T-helper 2 cell (primary cell): ENCODE data around the gene KIAA1755.

Experiments
- DNase-seq, 5 experiments: peaks; one replicate each; pipeline versions ENCODE4 v3.0.0 to v3.0.0-alpha.2; 2012 to 2022
- total RNA-seq, 2 donors: gene quantifications; one replicate each; lab custom pipeline; 2026; lab: John Stamatoyannopoulos, UW

The KIAA1755 gene, protein sequence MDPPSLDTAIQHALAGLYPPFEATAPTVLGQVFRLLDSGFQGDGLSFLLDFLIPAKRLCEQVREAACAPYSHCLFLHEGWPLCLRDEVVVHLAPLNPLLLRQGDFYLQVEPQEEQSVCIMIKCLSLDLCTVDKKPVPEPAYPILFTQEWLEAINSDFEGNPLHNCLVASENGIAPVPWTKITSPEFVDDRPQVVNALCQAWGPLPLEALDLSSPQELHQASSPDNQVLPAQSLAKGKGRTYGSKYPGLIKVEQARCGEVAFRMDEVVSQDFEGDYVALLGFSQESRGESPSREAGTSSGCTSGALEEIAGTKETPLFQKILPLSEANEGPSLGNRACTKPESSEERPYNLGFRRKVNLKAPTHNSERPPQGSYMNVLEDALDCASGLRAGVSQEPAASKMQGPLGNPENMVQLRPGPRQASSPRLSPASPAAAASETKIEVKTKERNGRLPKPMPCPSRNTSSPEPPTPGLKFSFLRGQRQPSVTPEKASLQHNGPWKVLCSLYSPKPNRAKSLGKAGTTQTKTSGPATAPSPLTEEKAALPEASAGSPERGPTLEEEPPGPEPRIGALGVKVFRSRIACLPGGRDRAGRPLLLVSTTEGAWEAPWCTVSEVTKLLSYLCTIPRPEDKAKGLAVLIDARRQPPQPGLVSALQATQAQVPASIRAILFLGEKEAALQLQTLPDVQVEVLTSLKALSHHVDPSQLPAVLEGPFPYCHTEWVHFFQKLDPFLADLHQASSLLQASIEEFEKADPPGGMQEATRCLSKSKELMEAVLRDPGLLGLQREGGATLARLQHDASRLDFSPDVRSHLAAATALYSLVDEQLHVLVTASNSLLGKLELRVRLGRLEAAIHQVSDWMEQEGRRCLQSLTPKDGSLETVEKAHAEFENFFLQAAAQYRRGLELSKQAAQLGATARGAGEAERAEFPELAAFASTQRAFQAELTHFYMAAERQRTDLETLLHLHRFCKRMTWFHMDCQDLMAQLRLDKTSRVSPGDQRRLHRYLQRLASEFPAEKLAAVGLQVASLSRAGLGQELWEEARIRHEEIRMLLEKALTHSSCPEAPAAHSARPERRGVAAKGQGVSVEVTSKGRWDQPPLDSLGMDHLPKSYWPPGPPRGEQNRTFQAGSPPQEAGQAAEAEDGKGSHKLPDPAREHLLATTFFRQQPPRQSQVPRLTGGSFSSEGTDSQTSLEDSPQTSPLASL
- total RNA-seq: 0 reads per million in 2 donors

DNA sequence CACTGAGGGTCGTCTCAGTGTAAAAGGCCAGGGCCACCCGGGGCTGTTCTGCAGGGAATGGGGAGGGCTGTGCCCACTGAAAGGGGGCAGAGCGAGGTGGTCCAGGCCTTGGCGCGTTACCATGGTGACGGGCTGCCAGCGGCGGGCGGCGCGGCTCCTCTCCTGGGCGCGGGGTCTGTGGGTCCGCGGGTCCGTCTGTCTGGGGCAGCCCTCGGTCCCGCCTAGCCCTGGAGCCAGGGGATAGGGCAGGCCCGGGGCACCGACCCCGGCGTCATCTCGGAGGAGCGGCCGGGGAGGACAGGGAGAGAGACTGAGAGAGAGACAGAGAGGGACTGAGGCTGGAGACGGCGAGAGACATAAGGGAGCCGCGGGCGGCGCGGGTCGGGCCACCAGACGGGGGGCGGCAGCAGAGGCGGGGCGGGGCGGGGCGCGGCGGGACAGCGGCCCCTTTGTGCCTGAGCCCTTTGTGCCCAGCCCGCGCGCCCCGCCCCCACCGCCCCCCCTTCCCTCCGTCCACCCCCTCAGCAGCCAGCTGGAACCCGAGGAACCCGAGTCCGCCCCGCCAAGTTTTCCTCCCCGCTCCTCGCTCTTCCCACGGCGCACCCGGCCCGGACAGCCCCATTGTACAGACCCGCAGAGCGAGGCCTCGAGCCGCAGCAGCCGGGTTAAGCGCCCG, at the start of gene KIAA1755:
KIAA1755 (minus strand) TSS at position 358 of the 676 bp plus-strand sequence; CDS start at position 123, 235 bp downstream.
- no peak for DNase-seq

DNA sequence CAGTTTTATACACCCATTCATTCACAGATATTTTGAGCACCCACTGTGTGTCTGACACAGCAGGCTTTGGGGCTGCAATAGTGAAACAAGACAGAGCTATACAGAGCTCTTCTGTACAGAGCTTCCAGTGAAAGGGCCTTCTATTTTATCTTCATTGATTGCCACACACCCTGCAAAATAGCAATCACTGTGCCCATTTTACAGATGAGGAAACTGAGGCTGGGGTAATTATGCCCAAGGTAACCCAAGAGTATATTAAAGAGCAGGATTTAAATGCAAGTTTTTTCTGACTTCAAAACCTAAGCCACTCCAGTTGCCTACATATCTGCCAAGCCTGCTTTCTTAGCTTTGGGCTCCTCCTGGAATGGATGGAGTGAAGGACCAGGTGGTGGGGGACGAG, 47.9 kb upstream of the KIAA1755 start:
- no peak for DNase-seq

DNA sequence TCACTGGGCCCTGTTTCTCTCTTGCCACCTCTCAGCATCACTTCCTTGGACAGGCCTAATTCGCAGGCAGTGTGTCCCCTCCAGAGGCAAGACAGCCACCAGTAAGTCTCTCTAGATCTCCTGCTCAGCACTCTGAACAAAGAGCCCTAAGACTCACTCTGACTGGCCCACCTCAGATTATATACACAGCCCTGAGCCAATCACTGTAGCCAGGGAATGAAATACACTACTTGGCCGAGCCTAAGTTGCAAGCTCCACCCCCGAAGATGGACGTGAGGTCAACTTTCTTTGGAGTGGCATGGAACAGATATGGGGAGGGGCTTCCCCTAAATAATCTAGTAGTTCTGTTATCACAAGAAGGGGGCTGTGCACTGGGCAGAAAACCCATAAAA, 47.5 kb upstream of the KIAA1755 start:
- no peak for DNase-seq

DNA sequence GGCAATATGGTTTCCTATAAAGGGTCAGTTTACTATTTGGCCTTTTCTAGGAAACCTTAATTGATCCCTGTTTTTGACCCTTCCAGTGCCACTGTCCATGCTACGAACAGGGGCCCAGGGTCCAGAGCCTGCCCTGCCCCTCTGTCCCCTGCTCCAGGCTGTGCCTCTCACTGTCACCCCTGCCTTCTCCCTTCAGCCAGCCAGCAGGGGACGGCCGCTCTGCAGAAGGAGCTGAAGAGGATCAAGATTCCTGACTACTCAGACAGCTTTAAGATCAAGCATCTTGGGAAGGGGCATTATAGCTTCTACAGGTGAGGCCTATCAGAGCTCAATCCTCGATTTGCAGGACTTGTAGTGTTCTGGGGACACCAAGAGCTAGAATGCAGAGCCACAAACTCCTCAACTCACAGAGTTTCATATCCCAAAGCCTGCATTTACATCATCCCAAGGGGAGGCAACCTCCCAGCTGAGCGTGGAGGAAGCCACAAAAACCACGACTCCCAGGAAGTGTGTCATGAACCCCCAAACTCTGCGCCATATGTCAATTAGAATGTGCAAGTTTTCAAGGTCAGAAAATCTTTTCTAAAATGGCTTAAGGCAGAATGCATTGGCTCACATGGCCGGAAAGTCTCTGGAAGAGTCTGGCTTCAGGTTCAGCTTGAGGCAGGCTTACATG, 47.0 kb upstream of the KIAA1755 start:
- no peak for DNase-seq

DNA sequence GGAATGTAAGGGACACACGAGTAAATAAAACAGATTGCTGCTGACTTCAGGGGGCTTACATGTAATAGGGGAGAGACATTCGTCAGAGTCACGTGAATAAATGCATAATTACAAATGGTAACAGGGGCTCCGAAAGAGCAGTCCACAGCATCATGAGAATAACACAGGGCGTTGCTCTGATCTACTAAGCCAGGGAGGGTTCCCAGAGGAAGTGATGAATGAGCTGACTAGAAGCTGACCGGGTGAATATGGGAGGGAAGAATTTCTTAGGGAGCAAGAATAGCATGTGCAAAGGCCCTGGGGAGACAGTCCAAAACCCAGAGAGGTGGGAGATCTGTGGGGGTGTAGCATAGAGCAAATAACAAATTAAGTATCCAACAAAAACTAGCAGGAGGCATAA, 45.8 kb upstream of the KIAA1755 start:
- no peak for DNase-seq

DNA sequence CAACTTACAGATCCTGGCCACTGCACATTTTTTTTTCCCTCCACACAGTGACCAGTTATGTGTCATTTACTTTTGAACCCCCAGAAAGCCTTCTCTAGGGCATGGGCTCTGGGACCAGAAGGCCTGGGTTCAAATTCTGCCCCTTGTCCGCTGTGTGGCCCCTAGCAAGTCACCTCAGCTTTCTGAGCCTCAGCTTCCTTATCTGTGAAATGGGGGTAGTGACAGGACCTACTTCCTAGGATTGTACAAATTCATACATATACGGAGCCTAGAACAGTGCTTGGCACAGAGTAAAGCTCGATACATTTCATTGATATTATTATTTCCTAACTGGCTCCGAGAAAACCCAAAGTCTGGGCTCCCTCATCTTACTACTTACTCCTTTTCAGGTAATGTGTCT, 45.0 kb upstream of the KIAA1755 start:
- DNase-seq: no peak

DNA sequence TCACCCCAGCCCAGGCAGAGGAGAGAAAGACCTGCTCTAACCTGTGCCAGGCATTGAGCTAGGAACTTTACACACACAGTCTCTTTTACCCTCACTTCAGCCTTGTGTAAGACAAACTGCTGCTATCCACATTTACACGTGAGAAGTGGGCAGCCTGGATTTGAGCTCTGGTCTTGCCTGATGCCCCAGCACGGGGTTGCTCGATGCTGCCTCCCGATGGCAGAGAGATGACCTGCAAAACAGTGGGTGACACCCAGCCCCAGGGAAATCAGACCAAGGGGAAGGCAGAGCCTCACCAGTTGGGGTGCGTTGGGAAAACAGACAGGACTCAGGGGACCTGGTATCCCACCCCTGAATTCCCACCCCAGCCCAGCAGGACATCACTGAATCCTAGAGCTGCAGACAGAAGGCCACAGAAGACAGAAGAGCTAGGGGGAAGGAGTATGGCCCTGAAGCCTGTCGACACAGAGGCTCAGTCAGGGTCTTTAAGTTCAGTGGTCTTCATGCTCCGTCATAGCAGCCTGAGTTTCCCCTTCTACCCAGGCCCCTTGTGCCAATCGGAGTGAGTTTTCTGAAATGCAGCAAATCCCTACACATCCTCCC, 44.4 kb upstream of the KIAA1755 start:
- no peak for DNase-seq

DNA sequence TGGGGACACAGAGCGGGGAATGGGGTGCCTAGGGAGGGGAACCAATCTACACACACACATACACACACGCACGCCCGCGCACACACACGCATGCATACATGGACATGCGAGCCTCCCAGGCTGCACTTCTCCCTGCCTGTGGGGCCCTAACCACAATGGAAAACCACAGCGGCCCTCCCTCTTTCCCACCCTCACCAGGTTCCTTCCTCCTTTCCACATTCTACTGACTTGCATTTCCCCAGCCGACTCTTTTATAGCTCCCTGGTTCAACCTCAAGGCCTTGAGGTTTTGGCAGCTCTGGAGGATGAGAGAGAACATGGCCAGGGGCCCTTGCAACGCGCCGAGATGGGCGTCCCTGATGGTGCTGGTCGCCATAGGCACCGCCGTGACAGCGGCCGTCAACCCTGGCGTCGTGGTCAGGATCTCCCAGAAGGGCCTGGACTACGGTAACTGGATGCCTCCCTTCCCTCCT, 43.4 kb upstream of the KIAA1755 start, which contains the start of gene BPI:
BPI (plus strand) TSS at position 249 of the 472 bp plus-strand sequence; CDS start at position 317, 68 bp downstream.
- DNase-seq: no peak

DNA sequence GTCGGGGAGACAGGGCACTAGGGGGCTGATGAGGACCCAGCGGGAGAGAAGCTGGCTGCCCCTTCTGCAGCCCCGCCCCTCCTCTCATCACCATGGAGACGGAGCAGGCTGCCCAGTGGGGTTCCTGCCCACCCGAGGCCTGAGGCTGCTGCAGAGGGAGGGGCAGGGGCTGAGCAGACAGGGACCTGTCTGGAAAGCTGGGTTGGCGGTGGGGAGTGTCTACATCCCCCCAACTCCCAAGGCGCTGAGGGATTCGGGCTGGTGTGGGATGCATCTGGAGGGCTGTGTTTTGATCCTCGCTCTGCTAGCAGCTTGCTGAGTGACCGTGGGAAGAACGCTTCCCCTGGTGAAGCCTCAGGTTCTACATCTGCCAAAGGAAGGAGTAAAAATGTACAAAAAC, 42.3 kb upstream of the KIAA1755 start:
- DNase-seq: no peak

DNA sequence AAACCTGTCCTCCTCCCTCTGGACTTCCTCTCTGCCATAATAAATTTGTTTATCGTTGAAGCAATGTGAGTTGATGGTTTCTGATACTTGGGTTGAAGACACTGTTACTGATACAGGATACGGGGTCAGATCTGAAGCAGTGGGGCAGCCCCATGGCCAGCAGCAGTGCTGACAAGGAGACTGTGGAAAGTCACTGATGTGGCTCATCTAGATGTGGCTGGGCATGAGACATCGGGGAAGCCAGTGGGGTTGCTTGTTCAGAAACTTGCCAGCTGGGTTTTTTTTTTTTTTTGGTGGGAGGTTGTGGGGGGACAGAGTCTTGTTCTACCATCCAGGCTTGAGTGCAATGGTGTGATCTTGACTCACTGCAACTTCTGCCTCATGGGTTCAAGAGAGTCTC, 40.8 kb upstream of the KIAA1755 start:
- DNase-seq: no peak

DNA sequence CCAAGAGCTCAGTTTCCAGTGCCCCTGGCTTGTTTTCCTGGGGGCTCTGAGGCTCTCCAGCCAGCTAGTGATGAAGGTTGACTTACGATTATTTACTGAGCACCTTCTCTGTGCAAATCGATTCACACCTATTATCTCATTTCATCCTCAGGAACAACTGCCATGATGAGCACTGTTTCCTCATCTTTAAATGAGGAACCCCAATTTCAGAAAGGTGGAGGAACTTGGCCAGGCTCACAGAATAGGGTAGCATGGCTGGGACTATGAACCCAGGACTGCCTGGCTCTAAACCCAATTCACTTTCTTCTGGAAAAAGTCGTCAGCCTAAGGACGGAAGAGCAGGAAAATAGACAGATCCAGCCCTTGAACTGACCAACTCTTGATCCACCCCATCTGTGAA, 39.9 kb upstream of the KIAA1755 start:
- DNase-seq: no peak

DNA sequence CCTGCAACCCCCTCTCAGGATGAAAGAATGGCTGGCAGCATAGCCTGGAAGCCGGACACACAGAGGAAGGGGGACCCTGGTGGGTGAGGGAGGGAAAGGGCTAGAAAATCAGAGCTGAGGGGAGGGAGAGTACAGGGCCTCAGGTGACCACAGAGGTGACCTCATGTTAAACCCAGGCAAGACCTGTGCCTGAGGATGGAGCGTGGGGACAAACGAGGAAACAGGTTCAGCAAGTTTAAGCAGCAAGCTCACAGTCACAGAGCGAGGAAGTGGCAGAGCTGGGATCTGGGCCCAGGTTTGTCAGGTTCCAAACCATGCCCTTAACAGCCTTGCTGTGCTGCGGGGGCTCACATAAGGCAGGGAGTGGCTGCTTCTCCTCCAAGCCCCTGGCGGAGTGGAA, 39.4 kb upstream of the KIAA1755 start:
- no peak for DNase-seq

DNA sequence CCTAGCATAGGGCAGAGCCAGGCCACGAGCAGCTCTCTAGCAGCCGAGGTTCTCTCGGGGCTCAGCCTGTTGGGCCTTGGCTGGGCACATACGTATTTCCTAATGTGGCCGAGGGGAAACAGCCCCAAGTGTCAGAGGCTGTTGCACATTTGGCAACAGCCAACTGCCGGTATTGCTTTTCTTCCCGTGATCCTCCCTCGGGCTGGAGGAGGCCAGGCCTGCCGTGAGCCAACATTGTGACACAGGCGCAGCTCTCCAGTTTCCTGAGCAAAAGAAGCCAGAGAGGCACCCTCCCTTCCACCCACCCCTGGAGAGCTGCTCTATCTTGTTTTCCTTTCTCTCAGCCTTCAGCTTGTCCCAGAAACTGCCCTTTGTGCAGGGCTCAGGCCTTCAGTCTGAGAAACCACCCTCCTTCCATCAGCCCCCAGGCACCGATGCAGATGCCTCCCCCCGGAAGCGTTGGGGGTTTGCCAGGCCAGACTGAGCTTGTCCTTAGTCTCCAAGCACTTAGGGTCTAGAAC, 38.3 kb upstream of the KIAA1755 start:
- DNase-seq: no peak

DNA sequence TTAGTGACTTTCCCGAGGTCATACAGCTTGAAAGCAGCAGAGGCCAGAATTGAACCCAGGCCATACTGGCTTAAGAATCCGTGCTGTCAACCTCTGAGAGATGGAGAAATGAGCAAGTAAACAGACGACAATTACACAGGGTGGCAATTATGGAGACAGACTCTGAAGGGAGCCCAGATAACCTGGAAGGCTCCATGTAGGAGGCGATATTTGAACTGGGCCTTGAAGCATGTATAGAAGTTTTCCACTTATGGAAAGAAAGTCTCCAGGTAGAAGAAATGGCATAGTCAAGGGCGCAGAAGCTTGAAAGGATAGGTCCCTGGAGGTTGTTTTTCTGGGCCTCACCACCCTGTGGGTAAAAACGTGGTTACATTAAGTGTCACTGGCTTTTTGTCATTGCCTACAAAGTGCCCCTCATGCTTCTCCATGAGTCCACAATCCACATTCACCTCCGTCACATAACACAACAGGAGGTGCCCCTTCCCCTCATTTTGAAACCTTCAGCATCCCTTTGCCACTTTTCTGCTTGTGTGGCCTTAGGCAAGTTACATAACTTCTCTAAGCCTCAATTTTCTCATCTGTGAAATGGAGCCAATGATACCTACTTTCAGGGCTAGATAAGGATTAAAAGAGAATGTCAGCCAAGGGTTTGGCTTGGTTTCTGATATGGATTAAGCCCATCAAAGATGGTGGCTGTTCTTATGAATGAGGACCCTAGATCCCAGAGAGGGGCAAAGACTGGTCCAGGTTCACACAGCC, 37.6 kb upstream of the KIAA1755 start:
- no peak for DNase-seq

DNA sequence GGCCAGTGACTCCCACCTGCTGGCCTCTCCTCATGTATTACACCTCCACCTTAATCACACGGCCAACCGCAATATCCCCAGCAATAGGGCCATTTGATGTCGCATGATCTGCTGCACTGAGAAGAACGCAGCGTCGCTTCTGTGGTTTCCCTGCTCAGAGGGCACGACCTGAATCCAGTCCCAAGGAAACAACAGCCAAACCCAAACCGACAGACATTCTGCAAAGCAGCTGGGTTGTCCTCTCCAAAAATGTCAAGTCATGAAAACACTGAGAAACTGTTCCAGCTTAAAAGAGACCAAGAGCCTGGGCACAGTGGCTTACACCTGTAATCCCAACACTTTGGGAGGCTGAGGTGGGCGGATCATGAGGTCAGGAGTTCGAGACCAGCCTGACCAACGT, 35.9 kb upstream of the KIAA1755 start:
- no peak for DNase-seq

DNA sequence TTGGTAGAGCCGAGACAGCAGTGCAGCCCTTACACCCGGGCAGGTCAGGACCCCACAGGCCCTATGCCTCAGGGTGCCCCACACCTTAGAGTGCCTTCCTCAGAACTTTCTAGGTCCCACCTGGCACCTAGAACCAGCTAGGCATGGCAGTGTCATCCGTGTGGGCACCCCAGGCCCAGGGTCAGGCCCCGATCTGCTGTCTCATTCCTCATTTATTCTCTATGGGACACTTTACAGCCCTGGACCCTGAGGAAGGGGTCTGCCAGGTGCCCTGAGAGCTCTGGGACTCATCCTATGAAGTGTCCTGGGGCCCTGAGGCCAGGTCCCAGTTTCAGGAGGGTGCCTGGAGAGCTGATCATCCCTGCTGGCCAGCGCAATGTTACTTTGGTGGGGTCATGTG, 35.3 kb upstream of the KIAA1755 start:
- DNase-seq: no peak

DNA sequence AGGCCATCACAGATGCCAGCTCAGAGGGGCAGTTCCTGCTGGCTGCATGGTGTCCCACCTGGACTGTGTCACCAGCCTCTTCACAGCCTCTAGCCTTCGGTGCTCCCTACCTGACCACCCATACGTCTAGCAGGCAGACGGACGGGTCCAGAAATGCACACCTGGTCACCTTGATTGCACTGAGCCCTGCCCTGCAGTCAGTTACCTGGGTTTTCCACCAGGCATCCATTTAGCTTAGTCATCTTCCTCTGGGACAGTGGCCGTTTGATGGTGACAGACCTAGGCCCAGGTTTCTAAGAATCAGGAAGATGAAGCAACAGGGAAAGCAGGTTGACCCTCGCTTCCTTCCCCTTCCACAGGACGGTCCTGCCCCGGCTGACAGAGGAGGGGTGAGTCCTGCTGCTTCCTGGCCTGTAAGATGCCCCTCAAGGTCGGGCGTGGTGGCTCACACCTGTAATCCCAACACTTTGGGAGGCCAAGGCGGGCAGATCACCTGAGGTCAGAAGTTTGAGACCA, 33.6 kb upstream of the KIAA1755 start:
- DNase-seq: no peak

DNA sequence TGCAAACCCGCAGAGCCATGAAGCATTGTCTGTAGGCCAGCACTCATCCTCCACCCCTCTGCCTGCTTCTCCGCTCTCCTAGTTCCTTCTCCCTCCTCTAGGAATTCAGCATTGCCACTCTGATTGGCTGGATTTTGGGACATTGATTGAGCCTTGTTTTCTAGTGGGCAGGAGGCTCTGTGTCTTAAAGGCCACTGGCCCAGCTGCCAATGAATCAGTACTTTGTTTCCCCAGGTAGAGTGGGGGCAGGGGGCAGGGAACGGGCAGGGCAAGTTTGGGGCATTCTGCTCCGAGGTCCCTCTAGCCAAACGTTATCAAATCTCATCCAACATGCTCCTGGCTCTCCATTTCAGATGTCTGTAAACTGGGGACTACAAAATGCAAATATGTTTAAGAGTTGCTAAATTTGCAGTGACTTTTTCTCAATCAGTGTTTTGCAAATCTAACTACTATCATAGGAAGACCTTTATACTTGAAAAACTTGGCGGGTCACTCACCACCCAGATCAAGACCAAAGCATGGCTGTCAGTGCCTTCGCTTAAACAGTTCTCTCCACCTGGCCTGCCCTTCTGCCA, 33.0 kb upstream of the KIAA1755 start:
- DNase-seq: no peak

DNA sequence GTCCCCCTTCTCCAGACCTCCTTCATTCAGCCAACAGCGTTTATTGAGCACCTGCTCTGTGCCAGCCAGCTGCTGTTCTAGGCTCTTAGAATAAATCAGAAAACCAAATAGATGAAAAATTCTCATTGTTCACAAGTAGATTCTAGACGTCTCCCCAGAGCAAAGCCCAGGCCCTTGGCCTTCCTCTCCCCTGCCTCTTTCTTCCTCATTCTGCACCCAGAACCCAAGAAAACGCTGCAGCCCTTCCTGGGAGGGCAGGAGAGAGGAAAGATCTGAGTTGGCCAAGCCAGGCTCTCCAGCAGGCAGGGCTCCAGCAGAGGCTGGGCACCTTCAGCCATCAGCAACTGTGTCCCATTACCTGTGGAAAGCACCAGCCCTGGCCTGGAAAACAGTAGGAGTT, 31.4 kb upstream of the KIAA1755 start:
- no peak for DNase-seq
